NCI-H748 (cell line): ENCODE measurements around the gene VPS33A.
"Not testable (repeated sequence)": the region's sequence is repeated elsewhere in the genome, so short reads cannot be mapped to it uniquely, and the experiment has no call there.

Experiments
- DNase-seq: peaks from one replicate; lab custom pipeline; 2025; ENCODE audit not compliant: unreplicated experiment; lab: John Stamatoyannopoulos, UW

Gene VPS33A

DNA sequence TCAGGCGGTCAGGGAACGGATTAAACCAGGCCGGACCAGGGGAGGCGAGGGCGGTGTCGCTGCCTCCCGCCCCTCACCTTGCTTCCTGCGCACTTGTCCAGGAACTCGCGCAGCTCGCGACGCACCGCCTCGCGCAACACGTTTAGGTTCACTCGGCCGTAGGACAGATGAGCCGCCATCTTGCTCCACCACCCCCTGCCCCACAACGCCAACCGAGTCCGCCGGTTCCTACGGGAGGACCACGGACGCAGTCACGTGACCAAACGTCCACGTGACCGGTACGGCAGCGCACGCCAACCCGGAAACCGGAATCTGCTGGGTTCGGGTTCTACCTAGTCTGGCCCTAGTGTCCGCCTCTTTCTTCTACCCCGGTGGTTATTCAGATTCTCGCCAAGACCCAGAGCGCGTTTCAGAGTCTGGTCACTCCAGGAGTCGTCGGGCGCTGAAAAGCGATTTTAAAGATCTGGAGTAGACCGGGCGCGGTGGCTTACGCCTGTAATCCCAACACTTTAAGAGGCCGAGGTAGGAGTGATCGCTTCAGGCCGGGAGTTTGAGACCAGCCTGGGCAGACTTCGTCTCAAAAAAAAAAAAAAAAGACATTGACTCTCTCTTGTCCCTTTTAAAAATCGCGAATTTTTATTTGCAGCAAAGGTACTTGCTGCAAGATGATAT is at the start of gene VPS33A:
VPS33A (minus strand) TSS at position 265 of the 672 bp plus-strand sequence; CDS start at position 179, 86 bp downstream.
- DNase-seq = peak; percentile 99

DNA sequence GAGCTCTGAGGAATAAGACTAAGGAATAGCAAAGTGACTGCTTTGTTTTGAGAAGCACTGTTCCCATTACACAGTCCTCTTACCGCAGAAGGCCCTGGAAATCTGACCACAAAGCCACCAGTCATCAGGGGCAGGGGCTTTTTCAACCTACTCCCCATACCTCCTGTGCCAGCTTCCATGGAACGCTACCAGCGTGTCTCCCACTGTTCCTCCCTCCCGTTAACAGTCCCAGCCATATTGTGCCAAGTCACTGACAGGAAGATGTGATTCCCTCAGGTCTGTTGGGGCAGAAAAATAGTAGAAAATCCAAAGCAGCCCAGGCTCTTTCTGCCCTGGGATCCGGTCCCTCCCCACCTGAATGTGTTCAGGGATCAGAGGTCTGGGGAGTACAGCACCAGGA is 46.6 kb upstream of the VPS33A start:
- DNase-seq = no peak

DNA sequence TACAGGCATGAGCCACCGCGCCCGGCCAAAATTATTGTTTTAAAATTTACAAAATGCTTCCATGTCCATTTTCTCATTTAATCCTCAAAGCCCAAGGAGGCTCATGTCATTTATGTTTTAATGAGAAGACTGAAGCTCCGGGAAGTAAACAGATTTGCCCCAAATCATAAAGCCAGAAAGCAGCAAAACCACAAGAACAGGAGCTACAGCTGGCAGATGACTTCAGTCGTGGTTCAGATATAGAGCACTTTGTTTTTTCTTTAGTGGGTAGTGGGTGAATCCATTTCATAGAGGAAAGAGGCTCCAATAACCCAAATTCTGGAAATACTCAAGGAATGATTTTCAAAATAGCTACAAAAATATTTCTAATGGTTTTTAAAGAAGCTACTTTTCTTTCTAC is 45.4 kb upstream of the VPS33A start:
- DNase-seq = no peak

DNA sequence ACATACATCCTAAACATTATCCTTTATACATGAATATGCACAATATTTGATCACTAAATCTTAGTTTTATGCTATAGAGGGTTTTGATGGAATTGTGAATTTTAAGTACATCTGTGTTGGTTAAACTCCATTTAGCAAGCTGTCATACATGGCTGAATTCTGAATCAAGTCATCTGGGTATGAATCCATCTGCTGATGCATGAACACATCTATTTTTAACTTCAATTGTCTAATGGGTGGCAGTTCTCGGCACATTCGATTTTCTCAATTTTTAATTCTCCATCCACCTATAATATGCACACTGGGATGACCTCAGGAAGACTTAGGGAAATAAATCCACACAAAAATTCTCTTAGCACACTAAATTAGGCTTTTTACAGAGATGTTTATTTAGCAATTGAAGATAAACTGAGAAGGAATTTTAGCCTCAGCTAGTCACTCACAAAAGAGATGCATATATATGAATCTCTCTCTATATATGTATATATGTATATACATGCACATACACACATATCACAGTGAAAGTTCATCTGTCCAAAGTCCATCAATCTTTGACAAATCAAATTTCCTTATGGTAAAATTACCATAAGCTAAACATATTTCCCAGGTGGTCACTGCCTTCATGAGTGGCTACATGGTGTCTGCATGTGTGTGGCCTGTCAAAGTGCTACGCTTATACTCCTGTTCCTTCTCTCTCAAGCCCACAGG is 44.5 kb upstream of the VPS33A start:
- no peak for DNase-seq

DNA sequence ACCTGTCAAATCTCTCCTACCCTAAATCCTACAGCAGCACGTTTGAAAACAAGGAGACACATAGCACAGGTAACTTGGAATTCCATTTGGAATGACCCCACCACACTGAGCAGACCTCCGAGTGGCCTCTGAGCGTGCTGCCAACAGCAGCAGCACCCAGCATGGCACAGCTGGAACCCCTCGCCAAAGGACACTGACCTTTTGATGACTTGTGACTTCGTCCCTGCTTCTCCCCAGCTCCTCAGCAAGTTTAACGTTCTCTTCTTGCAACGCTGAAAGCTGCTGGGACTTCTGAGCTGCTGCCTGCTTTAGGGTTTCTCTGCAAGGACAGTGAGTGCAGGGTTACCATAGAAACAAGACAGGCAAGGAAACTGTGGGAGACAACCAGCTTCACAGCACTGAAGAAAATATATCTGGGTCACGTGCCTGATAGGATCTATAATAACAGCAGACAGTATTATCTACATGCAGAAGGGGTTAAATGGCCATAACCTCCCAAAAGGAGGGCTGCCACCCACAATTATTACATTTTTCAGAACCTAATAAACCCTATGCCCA is 43.3 kb upstream of the VPS33A start:
- DNase-seq = no peak

DNA sequence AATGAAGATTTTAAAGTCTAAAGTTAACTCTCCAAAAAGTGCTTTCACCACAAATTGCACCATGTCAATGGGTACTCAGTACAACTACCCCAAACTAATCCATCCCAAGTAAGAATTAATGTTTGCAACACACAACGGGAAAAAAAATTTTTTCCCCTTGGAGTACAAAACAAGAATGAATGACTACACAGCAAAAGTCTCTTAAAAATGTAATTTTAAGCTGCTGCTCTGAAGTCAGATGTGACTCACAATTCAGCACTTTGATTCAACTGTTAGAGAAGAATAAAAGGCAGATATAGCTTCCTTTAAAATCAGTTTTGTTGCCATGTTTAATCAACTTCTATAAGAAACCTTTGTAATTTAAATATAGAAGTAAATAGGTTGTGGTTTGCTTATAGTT is 42.5 kb upstream of the VPS33A start:
- no peak for DNase-seq

DNA sequence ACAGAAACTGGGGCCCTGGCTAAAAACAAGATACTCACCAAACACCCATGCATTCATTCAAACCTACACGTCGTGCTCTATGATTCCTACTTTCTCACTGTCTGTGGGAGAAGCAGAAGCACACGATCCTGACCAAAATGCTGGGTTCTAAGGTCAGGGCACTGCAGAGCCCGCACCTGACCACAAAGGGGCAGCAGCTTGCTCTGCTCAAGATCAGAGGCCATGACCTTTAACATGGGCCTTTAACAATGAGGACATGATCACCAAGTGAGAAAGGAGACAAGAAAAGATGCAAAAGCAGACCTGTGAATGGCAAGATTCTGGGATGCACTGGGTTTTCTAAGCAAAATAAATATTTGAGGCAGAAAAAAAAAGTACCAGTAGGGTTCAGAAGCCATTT is 40.1 kb upstream of the VPS33A start:
- no peak for DNase-seq

DNA sequence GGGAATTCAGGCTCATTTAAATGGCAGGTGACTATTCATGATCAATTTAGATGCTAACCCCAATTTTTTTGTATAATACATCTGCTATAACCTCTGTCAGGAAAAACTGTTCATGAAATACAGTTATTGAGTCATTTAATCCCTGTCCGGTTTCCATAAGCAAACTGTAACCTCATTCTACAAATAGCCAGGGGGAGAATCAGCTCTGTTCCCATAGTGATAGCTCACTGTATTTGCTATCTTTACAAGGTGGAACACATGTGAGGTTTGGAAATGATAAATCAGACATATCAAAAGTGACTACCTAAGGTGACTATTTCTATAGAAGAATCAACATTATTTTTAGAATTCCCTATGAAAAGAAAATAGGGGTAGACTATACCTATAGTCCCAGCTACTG is 38.6 kb upstream of the VPS33A start:
- DNase-seq = no peak

DNA sequence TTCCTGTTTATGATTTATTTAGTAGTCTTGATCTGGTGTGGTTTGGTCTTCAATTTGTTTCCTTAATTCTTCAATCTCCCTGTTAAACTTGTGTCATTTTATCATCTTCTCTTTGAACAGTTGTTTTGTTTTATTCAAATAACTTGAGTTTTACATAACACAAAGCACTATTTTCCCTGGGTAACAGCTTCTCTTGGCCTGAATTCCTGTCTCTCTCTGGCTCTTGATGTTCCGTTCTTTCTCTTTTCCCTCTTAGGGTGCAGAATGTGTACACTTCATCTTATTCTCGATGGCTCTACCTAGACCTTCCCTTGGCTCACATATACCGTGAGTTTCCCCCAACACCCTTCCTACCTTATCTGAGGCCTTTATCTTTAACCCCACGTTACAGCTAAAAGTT is 36.8 kb upstream of the VPS33A start:
- DNase-seq = no peak

DNA sequence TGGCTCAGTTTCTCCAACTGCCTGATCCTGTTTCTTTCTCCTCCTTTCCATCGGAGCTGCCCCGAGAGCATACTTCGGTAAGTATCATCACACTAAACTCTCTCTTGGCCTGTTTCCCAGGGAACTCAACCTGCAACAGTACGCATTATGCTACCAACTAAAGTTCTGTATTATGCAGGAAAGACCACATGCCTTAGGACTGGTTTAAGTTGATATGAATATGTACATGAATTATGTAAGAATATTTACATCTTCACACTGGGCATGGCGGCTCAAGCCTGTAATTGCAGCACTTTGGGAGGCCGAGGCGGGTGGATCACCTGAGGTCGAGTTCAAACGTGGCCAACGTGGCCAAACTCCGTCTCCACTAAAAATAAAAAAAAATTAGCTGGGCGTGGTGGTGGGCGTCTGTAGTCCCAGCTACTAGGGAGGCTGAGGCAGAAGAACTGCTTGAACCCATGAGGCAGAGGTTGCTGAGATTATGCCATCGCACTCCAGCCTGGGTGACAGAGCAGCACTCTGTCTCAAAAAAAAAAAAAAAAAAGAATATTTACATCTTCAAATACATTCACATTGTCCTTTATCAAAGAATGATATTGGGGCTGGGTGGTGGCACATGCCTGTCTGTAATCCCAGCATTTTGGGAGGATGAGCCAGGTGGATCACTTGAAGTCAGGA is 31.9 kb upstream of the VPS33A start:
- no peak for DNase-seq

DNA sequence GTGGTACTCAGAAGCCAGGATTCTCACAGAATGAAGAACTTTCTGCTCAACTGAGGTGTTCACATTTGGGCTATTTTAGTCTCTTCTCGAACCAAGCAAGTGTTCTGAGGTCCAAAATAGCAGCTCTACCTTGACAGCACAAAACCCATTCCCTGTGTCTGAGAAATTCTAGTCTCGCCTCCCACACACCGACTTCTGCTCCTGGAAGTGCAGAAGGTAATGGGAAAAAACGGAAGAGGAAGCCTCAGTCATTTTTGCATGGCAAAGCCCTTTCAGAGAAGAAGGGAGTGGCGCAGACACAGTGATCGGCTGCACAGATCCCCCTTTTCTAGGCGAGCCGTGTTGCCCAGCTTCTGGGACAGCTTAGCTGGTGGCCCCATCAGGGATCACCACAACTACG is 31.2 kb upstream of the VPS33A start:
- DNase-seq = no peak

DNA sequence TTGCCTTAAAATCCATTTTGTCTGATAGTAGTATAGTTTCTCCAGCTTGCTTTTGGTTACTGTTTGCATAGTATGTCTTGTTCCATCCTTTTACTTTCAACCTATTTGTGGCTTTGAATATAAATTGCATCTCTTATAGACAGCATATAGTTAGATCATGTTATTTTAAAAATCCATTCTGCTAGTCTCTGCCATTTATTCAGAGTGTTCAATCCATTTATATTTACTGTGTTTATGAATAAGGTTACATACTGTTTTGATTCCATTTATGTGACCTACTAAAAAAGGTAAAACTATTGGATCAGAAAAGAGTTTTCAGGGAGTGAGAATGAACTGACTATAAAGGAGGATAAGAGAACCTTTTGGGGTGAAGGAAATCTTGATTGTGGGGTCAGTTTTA is 29.6 kb upstream of the VPS33A start:
- no peak for DNase-seq

DNA sequence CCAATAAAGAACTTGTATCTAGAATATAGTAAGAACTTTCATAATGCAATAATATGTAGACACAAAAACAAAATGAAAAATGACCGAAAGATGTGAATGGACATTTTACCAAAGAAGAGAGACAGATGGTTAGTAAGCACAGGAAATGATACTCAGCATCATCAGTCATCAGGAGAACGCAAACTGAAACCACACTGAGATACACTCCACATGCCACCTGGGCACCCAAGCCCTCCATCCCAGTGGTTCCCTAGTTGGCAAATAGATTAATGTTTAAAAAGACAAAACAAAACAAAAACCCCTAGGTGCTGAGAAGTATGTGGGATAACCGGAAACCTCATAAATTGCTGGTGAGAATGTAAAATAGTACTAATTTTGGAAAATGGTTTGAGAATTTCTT is 26.8 kb upstream of the VPS33A start:
- no peak for DNase-seq

DNA sequence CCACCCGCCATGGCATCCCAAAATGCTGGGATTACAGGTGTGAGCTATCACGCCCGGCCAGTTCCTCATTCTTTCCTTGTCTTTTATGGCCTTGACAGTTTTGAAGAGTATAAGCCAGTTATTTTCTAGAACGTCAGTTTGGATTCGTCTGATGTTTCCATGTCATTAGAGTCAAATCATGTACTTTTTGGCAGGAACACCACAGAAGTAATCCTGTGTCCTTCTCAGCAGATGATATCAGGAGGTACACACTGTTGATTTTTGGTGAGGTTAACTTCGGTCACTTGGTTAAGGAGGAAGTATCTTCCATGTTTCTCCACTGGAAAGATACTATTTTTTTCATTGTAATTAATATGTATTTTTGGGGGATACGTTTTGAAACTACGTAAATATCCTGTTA is 25.1 kb upstream of the VPS33A start:
- no peak for DNase-seq

DNA sequence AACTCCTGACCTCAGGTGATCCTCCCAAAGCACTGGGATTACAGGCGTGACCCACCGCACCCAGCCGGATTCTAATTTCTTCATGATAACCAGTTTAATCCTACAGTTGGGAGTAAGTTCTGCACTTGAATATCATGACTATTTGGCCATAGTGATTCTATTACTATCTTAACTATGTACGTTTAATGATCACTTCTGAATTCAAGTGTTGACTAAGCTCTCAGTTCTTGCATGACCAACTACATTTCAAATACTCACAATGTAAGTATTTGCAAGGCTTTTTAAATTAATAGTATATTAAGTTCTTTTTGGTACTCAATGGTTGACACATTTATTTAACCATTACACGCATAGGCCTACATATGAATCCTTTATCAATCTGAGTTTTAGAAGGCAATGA is 17.4 kb upstream of the VPS33A start:
- no peak for DNase-seq

DNA sequence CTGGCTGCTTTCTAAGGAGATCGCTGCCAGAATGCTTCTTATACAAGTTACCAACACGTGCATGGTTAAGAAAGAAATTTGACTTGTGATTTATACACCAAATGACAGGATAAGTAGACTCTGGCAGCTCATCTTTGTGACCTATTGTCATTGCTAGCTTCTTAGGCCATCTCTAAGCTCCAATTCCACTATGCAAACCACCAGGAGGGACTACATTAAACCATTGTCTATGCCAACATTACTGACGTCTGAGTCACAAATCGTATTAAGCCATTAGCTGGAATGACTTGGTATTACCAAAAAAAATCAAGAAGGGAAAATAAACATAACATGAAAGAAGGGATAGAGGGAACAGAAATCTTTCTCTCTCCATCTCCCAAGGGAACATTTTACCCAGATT is 15.8 kb upstream of the VPS33A start:
- no peak for DNase-seq

DNA sequence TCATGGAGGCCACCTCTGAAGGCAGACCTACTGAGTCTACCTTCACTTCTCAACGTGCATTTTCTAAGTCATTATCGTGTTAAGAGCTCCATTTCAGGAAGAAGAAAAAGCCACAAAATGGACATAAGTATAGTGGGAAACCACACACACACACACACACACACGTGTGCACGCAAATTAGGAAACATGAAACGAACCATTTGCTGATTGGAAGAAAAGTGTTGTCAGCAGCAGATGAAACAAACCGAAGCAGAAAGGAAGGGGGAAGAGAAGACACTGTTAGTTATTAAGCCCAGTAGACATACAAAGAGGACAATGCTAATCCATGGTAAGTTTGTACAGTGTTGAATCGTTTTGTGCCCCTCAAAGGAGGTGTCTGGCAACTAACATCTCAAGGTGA is 9.9 kb upstream of the VPS33A start:
- DNase-seq = no peak

DNA sequence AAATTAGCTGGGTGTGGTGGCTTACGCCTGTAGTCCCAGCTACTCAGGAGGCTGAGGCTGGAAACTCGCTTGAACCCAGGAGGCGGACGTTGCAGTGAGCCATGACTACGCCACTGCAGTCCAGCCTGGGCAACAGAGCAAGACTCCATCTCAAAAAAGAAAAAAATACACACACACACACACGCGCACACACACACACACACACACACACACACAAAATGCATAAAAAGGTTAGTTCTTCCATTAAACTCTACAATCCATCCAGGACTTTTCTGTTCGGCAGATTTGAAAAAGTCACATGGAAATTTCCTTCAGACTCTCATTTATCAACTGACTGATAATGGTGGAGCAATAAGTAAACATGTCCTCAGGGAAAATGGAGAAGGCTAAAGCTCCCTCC is 9.2 kb upstream of the VPS33A start:
- DNase-seq = no peak

DNA sequence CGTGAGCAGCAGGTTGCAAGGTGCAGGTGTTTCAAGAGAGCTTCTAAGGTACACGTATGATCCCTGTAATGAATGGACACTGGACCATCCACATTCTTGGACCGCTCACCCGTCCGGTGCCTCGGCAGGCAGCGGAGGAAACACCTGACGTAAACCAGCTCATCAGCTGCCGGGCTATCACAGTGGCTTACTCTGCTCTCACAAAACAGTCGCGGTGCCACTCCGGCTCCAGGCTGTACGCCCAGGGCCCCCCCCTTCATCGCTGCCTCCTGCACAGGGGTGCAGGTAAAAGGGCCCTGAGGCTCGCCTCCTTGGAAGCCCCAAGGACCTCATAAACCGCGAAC is 436 bp downstream of the VPS33A start:
- no peak for DNase-seq

DNA sequence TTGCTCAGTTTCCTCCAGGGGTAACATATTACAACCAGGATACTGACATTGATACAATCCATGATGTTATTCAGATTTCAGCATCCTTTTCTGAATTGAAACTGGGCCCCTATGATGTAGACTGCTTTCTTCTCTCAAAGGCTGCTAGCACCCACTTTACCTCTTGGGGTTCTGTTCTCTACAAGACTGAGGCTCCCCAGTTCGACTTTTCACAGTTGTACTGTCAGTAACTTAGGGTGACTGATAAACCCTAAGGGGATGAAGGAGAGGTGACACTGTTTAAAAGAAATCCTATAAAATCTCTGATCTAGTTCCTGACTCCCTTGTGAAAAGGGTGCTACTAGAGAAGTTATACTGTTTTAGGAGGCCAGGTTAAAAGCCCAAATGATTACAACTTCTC is 818 bp downstream of the VPS33A start:
- no peak for DNase-seq

DNA sequence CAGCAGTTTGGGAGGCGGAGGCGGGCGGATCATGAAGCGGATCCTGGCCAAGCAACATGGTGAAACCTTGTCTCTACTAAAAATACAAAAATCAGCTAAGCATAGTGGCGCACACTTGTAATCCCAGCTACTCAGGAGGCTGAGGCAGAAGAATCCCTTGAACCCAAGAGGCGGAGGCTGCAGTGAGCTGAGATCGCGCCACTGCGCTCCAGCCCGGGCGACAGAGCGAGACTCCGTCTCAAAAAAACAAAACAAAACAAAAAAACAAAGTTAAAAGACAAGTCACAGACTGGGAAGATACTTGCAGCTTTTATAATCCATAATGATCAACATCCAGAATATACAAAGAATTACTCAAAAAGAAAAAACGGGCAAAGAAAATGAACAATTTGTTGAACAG is 5.6 kb downstream of the VPS33A start:
- not testable (repeated sequence) for DNase-seq

DNA sequence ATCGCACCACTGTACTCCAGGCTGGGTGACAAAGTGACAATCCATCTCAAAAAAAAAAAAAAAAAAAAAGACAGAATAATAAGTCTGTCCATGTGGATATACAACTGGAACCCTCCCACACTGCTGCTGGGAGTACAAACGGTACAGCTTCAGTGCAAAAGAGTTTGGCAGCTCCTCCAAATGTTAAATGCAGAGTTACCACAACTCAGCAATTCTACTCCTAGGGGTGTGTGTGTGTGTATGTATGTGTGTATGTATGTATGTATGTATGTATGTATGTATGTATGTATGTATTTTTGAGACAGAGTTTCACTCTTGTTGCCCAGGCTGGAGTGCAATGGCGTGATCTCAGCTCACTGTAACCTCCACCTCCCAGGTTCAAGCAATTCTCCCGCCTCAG is 7.4 kb downstream of the VPS33A start:
- not testable (repeated sequence) for DNase-seq
